Thyroid gland (tissue), 4 donors: ENCODE measurements around the gene RNF148.
"Not testable (repeated sequence)": the region's sequence is repeated elsewhere in the genome, so short reads cannot be mapped to it uniquely, and the experiment has no call there.

Experiments used
- CTCF ChIP-seq, 6 experiments: fragments of 200-600 bp in 3 of 6; fragments of 450-650 bp in 3 of 6; sonication (generic) in 3 of 6; IDR thresholded peaks; one replicate each; pipeline ENCODE4 v1.5.1; 2016 to 2019; ENCODE audit warnings: antibody characterized with exemption in 6 of 6, mild to moderate bottlenecking in 2 of 6, inconsistent platforms in 1 of 6, moderate library complexity in 1 of 6
- POLR2A ChIP-seq, 2 donors: fragments of 450-650 bp; IDR thresholded peaks; one replicate each; pipeline ENCODE4 v1.6.1; 2017; ENCODE audit warnings: antibody characterized with exemption in 2 of 2, mild to moderate bottlenecking in 2 of 2, moderate library complexity in 1 of 2

- not testable (repeated sequence) for TF ChIP-seq CTCF, POLR2A (IDR thresholded peaks at IDR 0.05)
These were observed 23.4 kb downstream of the RNF148 start for GRCh38 chr7:122679269-122679709.
